ENCODE data around the gene NLGN2.

DNA sequence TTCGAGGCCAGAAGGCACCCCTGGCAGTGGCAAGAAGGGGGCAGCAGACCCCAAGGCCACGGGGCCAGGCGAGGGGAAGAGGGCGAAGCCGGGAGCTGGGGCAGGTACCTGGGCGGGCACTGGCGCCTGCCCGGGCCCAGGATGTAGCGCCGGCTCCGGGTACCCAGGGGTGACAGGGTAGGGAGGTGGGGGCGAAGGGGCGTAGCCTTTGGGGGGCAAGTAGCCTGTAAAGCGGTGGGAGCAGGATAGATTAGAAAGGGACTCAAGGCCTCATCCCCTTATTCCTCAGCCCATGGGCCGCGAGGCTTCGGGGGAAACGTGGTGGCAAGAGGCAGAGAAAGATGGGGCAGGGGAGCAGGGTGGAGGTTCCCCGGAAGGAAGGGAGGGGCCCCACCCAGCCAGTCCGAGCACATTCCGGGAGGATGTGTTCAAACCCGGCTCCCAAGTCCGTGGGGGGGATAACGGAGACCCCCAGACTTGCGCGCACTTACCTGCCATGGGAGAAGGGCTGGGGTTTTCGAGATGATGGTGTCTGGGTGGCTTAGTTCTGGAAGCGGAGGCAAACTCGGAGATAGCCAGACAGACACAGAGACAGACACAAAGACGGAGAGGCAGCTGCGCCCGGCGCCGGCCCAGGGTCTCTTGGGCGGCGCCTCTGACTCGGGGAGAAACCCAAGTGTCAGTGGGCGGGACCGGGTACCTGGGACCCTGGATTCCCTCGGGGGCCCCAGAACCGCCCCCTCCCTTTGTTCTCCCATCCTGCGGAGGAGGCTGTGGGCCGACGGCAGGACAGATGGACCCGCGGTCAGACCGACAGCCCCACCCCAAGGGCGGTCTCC, 13.8 kb upstream of the NLGN2 start:
- TF ChIP-seq POU2F2 (IDR thresholded peaks at IDR 0.05; ENCODE audit: low read depth, low read length): no peak
- TF ChIP-seq POLR2A (IDR thresholded peaks at IDR 0.05; ENCODE audit: low read depth, low read length): no peak
- no peak for TF ChIP-seq TAF1 (IDR thresholded peaks at IDR 0.05; ENCODE audit: low read depth, low read length)
- TF ChIP-seq POLR2AphosphoS5 (IDR thresholded peaks at IDR 0.05; ENCODE audit: low read depth, low read length): no peak
- no peak for TF ChIP-seq PAX5 (IDR thresholded peaks at IDR 0.05; ENCODE audit: insufficient read depth, low read length, severe bottlenecking)
